Measurements from ENCODE around the gene NAV2.
"Not testable (repeated sequence)": the region's sequence is repeated elsewhere in the genome, so short reads cannot be mapped to it uniquely, and the experiment has no call there.

NAV2 gene

DNA sequence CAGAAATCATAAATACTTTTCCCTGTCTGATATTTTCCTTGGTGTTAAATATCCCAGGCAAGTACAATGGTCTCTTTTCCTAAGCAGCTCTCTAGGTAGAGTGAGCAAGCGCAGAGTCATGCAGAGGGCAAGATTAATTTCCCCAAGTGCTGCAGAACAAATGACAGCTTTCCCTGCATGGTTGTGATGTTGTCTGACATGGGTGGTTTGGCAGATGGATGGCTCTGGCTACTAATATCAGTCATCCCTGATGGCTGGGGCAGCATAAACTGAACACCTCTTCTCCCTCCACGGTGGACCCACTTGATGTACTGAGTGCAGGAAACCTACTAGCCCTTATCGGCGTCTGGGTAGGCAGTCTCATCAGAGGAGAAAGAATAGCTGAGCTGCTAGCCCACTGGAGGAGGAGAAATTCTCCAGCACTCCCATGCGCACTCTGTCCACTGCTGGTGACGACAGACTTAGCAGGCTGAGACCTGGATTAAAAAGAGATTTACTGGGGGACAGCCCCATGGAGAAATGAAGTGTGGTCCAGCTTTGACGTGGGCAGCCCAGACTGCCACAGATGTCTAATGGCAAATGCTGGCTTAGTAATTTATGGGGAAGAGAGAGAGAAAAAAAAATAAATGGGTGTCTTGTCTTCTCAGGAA is 244.8 kb downstream of the NAV2 start:
- in situ Hi-C loops (cut with HindIII; ENCODE audit: low sequenced_read_pairs): no loop called here
- DNase-seq (ENCODE audit: low read depth, low spot score): no peak
- TF ChIP-seq, protein P1, sequence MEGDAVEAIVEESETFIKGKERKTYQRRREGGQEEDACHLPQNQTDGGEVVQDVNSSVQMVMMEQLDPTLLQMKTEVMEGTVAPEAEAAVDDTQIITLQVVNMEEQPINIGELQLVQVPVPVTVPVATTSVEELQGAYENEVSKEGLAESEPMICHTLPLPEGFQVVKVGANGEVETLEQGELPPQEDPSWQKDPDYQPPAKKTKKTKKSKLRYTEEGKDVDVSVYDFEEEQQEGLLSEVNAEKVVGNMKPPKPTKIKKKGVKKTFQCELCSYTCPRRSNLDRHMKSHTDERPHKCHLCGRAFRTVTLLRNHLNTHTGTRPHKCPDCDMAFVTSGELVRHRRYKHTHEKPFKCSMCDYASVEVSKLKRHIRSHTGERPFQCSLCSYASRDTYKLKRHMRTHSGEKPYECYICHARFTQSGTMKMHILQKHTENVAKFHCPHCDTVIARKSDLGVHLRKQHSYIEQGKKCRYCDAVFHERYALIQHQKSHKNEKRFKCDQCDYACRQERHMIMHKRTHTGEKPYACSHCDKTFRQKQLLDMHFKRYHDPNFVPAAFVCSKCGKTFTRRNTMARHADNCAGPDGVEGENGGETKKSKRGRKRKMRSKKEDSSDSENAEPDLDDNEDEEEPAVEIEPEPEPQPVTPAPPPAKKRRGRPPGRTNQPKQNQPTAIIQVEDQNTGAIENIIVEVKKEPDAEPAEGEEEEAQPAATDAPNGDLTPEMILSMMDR (IDR thresholded peaks at IDR 0.05; ENCODE audit: low read depth, low read length): no peak
- H3K4me3 ChIP-seq (ENCODE audit: low read depth, low read length): no peak overlapping the region

DNA sequence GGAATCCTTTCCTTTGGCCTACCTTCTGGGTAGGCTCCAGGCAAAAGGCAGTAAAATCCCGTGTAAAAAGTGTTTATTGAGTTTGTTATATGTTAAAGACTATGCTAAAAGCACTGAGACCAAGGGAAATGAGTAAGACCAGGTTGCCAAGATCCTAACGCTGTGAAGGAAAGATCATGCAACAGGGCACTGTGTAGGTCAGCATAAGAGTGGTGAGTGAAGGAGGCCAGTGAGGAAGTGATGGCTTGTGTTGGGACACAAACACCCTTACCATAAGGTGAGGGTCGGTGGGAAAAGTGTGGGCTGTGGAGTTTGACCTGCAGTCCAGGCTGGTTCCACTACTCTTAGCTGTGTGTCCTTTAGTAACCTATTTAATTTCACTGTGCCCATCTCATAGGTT is 245.6 kb downstream of the NAV2 start:
- no peak overlapping the region for H3K4me3 ChIP-seq (ENCODE audit: low read depth, low read length)
- TF ChIP-seq, protein P1 (IDR thresholded peaks at IDR 0.05; ENCODE audit: low read depth, low read length): no peak
- in situ Hi-C loops (cut with HindIII; ENCODE audit: low sequenced_read_pairs): no loop called here
- no peak for DNase-seq (ENCODE audit: low read depth, low spot score)

DNA sequence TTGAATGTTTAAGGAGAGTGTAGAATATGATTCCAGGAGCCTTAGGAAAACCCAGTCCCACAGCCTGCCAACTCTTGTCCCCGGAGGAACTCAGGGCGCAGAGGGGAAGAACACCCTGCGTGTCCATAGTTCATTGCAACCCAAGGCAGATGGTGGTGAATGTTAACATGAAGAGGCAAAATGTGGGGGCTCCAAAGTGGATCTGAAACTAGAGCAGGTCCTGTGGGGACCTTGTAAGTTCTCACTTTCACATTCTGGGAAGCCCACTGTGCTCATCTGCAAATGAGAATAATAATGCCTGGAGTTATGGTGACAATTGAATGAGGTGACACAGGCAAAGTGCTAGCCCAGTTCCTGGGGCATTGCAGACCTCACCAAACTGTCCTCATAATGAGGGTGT is 246.6 kb downstream of the NAV2 start:
- TF ChIP-seq, protein P1 (IDR thresholded peaks at IDR 0.05; ENCODE audit: low read depth, low read length): no peak
- no peak overlapping the region for H3K4me3 ChIP-seq (ENCODE audit: low read depth, low read length)
- no peak for DNase-seq (ENCODE audit: low read depth, low spot score)
- in situ Hi-C loops (cut with HindIII; ENCODE audit: low sequenced_read_pairs): no loop called here

DNA sequence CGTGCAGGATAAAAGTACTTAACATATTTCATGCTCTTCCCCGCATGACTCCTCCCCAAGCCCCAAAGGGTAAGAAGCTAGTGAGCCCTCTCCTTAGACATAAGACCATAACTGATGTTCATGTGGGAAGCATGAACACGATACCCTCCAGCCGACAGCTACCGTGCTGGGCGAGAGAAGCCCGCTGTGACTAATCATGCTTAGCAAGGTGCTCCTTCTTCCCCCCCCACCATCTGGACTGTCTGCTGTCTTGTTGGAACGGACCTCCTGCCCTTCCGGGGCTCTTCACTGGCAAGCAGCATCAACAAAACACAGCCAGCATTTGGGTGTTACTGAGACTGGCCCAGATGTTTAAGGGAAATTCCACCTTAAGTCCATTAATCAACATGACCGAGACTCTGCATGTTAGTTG is 247.0 kb downstream of the NAV2 start:
- TF ChIP-seq, protein P1 (IDR thresholded peaks at IDR 0.05; ENCODE audit: low read depth, low read length): no peak
- in situ Hi-C loops (cut with HindIII; ENCODE audit: low sequenced_read_pairs): no loop called here
- H3K4me3 ChIP-seq (ENCODE audit: low read depth, low read length): no peak overlapping the region
- no peak for DNase-seq (ENCODE audit: low read depth, low spot score)

DNA sequence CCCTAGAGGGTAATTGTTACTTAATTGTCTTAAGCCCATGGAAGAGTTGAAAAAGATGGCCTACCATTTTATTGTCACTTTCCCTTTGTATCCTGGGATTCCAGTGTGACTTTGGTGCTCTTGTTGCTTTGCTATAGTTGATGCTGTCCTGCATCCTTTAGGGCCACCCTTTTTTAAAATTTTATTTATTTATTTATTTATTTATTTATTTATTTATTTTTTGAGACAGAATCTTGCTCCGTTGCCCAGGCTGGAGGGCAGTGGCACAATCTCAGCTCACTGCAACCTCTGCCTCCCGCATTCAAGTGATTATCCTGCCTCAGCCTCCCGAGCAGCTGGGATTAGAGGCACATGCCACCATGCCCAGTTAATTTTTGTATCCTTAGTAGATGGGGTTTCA is 247.8 kb downstream of the NAV2 start:
- H3K4me3 ChIP-seq (ENCODE audit: low read depth, low read length); DNase-seq (ENCODE audit: low read depth, low spot score); in situ Hi-C loops (cut with HindIII; ENCODE audit: low sequenced_read_pairs): not testable (repeated sequence)

DNA sequence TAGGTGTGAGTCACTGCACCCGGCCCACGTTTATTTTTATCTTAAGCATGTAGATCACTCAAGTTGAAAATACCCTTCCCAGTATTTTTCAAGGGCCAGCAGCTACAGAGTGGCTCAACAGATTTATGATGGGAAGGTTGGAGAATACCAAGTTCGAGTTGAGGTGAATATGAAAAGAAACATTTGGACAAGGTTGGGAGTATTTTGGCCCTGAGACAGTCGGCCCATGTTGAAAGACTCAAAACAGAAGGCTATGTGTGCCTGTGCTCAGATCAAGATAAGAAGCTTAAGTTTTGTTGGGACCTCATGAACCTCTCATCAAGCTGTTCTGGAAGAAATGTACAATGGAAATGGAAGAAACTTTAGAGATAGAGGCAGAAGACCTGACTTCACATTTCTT is 248.6 kb downstream of the NAV2 start:
- TF ChIP-seq, protein P1 (IDR thresholded peaks at IDR 0.05; ENCODE audit: low read depth, low read length): no peak
- DNase-seq (ENCODE audit: low read depth, low spot score): no peak

DNA sequence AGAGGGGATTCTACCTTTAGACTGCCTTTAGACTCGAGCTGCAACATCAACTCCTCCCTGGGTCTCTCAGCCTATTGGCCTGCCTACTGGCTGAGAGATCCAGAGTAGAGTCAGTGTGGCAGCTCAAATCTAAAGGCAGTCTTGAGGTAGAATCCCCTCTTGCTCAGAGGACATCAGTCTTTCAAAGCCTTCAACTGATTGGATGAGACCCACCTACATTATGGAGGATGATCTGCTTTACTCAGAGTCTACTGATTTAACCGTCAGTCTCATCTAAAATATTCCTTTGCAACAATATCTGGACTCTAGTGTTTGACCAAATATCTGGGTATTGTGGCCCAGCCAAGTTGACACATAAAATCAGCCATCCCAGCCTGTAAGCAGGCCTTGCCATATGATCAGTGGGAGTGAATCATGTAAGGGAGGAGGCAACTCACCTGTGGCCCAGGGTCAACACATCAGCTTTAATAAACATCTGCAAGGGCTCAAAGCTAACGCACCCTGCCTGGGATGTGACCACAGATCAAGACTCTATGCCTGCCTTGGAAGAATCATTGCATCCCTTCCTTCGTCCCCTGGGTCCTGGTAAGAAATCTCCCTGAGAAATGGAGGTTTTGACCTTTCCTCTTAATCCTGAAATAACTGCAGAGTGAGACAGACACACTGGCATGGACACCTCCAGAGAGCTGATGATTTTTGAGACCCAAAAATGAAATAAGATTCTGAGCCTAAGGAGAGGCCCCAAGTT is 249.6 kb downstream of the NAV2 start:
- TF ChIP-seq, protein P1 (IDR thresholded peaks at IDR 0.05; ENCODE audit: low read depth, low read length): no peak
- H3K4me3 ChIP-seq (ENCODE audit: low read depth, low read length): no peak overlapping the region
- no peak for DNase-seq (ENCODE audit: low read depth, low spot score)
- in situ Hi-C loops (cut with HindIII; ENCODE audit: low sequenced_read_pairs): no loop called here

More for the DNA sequence above, 248.6 kb downstream of the NAV2 start:
- no peak overlapping the region for H3K4me3 ChIP-seq (ENCODE audit: low read depth, low read length)
- in situ Hi-C loops (cut with HindIII; ENCODE audit: low sequenced_read_pairs): no loop called here
